CD4-positive, alpha-beta T cell treated with Interferon alpha-2 for 1 hour (primary cell): Measurements from ENCODE around the gene TIAM2.

Experiments
- DNase-seq, 2 donors: peaks; one replicate each; pipeline ENCODE4 v3.0.0-alpha.2; 2020 to 2022

TIAM2 gene

DNA sequence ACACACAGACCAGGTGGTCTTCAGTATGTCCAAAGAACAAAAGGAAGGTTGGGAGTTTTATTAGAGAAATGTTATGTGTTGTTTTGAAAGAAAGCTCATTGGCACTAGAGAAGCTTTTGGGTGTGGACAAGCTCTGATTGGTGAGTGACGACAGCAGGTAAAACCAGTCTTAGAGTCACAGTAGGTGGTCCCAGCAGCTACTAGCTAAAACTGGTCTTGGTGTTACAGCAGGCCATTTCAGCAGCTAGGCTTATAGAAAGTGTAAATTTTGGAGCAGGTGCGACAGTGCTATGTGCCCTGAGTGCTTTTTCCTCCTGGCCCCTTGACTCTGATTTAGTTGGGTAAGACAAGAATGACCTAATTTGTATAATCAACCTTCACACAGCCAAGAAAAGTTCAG lies 272.3 kb downstream of the TIAM2 start:
- no peak for DNase-seq

DNA sequence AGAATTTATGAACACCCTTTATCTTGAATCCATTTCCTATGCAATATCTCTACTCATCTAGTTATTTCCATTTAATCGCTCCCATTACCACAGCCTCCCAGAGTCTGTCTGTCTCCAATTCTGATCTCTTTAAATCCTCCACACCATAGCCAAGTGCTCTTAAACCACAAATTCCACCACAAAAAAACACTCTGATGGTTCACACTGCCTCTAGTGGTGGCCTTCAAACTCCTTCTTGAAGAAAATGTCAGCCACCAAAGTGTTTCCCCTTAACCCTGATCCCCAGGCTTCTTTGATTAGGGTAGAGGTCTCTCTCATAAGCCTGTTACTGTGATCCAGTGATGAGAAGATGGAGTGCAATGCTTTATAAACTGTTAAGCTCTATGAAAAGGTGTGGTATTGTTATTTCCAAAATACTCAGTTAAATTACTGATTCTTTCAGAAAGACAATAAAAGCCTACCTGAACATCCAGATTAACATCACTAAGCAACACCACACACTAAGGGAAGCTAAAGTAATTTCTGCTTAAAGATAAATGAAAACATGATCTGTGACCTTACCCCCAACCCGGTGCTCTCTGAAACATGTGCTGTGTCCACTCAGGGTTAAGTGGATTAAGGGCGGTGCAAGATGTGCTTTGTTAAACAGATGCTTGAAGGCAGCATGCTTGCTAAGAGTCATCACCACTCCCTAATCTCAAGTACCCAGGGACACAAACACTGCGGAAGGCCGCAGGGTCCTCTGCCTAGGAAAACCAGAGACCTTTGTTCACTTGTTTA lies 273.2 kb downstream of the TIAM2 start:
- DNase-seq, result peak; percentile 6 to 42

DNA sequence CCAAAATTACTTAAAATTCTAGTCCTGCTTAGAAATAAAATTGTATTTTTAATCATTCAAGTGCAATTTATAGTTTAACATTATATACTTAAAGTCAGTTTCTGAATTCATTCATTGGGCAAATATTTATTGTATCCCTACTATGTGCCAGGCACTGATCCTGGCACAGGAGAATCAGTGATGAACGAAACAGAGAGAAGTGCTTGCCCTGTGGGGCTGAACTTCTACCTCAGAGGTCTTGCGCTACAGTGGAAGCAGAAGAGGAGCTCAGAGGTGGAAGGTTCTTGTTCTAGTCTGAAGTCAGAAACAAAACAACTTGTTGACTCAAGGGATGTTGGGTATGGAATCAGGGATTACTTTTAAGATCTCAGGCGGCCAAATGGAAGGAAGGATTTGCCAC lies 274.6 kb downstream of the TIAM2 start:
- no peak for DNase-seq

DNA sequence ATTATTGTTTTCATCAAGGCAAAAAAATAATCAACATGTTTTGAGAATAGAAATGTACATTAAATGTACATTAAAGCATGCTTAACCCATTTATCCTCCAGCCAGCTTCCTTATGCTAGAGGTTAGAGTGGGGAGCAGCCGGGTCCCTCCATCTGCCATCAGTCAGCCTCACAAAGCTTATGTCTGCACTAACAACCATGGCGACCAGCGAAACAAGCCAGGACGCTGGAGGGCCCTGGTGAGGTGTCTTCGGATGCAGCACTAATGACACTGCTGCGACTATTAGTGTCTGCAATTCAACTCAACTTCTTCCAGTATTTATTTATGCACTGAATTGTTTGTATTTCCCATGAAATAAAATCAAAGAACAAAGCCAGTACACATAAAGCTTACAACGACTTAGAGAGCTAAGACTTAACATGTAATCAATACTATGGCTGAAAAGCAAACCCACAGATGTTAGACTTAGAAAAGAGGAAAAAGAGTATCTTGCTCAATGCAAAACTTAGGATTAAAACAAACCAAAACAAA lies 275.5 kb downstream of the TIAM2 start:
- DNase-seq, result no peak

- no peak for DNase-seq
These were observed 276.0 kb downstream of the TIAM2 start for GRCh38 chr6:155271145-155271544.

GRCh38 chr6:155272353-155273232 lies 277.5 kb downstream of the TIAM2 start:
- no peak for DNase-seq

DNA sequence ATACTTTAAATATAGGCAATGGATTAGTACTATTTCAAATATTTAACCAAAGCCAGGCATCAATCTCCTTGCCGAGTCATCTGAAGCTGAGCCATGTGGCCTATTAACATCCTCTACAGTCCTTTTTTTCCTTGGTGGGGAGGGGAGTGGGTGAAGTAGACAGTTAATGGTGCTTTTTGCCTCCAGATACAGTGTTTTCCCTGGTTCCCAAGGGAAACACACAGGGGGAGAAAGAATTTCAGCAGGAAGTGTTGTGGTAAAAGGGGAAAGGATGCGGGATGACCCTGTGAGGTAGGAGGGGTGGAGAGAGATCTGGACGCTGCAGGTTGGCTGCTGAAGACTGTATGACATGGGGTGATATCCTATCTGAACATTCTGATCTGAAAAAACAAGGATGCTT lies 278.3 kb downstream of the TIAM2 start:
- DNase-seq, result no peak

- DNase-seq, result no peak
These were observed 279.0 kb downstream of the TIAM2 start for GRCh38 chr6:155274106-155274505.

DNA sequence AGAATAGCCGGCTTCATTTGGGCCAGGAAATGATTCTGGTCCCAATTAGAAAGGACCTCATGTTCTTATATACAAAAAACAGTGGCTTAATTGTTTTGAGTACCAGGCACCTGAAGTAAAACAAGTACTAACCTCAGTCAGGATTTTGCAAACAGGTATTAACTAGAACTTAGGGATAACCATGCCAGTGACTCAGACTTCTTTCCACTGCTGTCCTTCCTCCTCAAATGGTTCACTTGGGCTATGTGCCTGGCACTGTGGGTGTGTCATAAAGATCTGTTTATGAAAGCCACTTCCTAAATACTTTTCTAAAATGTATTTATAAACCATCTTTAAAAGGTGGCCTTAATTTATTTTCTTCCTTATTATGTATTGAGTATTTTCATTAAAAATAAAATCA lies 279.4 kb downstream of the TIAM2 start:
- no peak for DNase-seq

DNA sequence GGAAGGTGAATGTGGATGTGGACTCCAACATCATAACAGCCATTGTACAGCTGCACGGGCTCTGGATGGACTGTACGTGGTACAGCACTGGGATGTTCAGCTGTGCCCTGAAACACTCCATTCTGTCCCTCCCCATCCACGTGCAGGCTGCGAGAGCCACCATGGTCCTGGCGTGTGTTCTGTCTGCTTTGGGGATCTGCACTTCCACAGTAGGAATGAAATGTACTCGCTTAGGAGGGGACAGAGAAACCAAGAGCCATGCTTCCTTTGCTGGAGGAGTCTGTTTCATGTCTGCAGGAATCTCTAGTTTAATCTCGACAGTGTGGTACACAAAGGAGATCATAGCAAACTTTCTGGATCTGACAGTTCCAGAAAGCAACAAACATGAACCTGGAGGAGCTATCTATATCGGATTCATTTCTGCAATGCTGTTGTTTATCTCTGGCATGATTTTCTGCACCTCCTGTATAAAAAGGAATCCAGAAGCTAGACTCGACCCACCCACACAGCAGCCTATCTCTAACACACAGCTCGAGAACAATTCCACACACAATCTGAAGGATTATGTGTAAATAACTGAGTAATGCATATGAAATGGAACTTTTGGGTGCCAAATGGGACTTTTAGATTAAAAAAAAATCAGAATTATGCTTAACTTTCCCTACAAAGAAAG lies 280.8 kb downstream of the TIAM2 start:
- no peak for DNase-seq

- no peak for DNase-seq
These were observed 281.5 kb downstream of the TIAM2 start for GRCh38 chr6:155276638-155277037.

DNA sequence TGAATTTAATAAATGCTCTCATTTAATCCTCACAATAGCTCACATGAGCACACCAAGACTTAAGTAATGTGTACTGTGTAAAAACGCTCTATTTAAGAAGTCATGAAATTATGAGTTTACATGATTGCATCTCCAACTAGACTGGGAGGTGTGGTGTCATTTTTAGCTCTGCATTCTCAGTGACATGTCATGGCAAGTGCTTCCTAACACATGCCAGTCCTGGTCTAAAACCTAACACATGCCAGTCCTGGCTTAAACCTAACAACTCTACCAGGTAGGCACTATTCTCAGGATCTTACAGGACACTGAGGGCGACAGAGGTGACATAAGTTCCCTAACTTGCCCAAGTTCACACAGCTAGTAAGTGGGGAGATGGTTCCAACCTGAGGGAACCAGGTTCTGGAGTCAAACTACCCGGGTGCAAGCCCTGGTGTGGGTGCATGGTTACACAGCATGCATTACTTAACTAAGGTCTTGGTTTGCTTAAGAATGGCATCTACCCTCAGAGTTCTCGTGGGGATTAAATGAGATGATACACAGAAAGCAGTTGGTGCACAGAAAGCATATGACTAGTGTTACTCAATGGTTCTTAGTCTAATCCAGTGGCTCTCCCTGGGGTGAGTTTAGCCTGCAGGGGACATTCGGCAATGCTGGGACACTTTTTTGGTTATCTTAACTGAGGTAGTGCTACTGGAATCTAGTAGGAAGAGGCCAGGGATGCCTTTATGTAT lies 283.4 kb downstream of the TIAM2 start:
- DNase-seq, result no peak

GRCh38 chr6:155284775-155285174 lies 289.7 kb downstream of the TIAM2 start:
- no peak for DNase-seq

GRCh38 chr6:155287762-155288161 lies 292.6 kb downstream of the TIAM2 start:
- no peak for DNase-seq

- DNase-seq, result no peak
These were observed 295.4 kb downstream of the TIAM2 start for GRCh38 chr6:155290491-155290890.

GRCh38 chr6:155291291-155291690 lies 296.2 kb downstream of the TIAM2 start:
- DNase-seq, result no peak

- no peak for DNase-seq
These were observed 297.6 kb downstream of the TIAM2 start for GRCh38 chr6:155292711-155293110.

DNA sequence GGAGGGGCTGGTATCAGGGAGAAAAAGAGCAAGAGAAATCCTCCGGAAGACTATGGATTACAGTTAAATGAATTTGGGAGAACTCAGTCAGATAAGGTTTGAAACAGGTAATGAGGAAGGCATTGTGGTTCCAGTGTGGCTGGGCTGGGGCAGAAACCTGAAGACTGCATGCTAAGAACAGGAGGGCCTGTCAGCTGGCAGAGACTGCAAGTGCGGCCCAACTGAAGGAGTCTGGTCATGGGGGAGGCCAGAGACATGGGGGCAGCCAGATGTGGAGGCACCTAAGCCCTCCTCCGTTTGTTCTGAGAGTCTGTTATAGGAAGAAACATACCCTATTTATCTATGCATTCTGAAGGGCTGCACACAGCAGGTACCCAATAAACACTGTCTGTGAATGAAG lies 302.6 kb downstream of the TIAM2 start:
- no peak for DNase-seq

- no peak for DNase-seq
These were observed 306.8 kb downstream of the TIAM2 start for GRCh38 chr6:155301867-155302266.

- no peak for DNase-seq
These were observed 308.3 kb downstream of the TIAM2 start for GRCh38 chr6:155303361-155303870.

DNA sequence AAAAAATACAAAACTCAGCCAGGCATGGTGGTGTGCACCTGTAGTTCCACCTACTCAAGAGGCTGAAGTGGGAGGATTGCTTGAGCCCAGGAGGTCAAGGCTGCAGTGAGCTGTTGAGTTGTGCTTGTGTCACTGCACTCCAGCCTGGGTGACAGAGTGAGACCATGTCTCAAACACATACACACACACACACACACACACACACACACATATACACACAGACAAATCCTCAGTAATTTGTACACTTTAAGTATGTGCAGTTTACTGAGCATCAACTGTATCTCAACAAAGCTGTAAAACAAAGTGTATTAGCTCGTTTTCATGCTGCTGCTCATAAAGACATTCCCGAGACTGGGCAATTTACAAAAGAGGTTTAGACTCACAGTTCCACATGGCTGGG lies 311.8 kb downstream of the TIAM2 start:
- no peak for DNase-seq
